SK-N-DZ (cell line): ENCODE data around the gene ENPP6.
"Not testable (repeated sequence)": the region's sequence is repeated elsewhere in the genome, so short reads cannot be mapped to it uniquely, and the experiment has no call there.

Experiments used
- DNase-seq: peaks from one replicate; pipeline ENCODE4 v3.0.0-alpha.2; 2015; ENCODE audit warnings: low spot score

ENPP6 gene

DNA sequence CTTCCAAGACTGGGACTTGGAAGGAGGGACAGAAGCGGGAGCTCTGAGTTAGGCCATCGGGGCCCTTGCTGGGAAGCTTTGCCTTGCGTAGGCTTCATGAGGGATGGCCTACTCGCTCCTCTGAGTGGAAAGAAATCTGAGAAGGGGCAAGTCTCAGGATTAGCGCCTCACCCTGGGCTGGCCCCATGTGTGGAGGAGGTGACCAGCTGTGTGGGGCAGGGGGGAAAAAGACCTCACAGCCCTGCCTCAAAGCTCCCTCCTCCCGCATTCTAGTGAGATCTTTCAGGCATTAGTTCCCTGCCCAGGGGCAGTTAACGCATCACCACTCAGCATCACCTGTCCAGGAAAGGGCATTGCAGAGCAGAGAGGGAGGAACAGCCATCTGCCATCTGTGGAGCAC, 156.1 kb downstream of the ENPP6 start:
- DNase-seq, result no peak

DNA sequence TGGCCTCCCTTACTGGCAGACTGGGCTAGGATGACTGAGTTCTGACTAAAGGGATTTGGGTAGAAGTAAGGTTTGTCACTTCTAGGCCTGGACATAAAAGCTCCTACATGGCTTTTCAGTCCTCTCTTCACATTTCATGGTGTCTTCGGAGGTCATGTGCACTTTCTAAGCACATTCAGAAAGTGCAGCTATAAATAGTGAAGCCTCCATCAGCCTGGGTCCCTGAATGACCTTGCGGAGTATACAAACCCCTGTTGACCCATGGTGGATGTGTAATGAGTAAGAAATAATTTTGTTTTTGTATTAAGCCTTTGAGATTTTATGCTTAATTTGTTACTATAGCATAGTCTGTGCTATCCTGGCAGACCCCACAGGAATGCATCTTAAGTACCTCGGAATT, 158.6 kb downstream of the ENPP6 start:
- no peak for DNase-seq

DNA sequence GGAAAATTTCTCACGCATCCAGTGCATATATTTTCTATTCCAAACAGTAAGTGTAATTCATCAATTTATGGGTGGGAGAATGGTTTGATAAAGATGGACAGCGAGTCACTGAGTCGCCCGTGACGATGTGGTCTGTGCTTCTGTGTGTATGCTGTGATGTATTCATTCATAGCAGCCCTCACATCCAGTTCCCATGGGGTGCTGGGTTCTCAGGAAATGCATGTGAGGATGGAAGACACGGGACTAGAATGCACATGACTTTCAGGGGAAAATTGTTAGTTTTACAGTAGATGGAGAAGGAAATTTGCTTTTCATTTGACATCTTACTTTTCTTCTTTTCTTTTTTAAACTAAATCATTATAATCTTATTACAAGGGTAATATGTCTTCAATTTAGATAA, 159.6 kb downstream of the ENPP6 start:
- DNase-seq, result no peak

DNA sequence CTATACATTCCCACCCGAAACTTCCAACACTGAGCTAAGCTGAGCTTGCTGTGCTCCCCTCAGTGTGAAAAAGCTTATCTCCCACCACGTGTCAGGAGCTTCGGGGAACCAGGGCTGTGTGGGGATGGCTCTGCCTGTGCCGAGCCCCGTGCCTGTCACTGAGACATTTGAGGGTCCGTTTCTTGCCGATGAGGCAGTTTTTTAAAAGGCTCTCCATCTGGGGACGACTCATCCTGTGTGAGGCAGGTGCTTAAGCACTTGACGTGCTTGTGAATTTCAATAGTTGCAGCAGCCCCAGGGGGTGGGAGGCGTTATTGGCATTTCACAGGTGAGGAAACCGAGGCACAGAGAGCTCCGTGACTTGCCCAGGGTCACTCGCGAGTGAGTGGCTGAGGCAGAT, 160.8 kb downstream of the ENPP6 start:
- no peak for DNase-seq

DNA sequence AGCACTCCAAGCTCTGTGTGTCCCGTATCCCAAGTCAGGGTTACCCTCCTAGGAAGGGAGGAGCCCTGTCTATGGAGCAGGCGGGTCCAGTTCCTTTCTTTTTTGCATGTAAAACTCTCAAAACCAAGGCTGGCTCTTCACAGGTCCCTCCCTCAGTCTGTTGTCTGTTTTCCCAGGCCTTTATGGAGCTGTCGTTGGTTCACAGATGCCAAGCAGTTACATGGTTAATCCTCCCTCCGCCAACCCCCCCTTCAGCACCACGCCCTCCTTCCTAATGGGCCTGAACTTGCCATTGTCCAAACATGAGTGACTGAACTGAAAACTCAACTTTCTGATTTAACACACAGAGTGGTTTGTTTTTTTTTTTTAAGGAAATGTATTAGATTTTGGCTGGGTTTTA, 164.2 kb downstream of the ENPP6 start:
- DNase-seq, result no peak

DNA sequence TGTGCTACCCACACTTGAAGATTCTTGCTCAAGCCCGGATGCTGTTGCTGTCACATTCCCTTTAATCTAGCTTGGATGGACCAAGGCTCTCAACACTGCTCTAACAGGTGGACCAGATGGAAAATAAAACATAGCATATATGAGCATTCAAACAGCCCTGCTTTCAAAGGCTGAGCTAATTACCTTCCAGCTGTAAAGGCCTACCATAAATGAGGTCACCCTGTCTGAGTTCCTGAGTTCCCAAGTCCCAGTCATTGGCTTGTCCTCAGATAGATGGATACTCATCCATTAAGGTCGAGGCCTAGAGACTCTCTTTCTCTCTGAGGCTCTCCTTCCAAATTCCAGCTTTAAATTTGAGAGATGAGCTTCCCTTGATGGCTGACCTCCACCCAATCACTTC, 165.1 kb downstream of the ENPP6 start:
- DNase-seq, result no peak

DNA sequence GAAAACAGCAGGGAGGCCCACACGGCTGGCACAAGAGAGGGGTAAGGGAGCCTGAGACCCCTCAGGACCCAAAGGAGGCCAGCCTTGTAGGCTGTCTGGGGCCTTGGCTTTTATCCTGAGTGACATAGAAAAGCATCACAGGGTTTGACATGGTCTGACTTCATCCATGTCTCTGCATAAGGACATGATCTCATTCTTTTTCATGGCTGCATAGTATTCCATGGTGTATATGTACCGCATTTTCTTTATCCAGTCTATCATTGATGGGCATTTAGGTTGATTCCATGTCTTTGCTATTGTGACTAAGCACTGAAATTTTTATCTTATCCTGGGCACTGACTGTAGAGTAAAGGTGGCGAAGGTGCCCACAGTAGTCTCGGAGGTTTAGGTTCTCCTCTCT, 166.4 kb downstream of the ENPP6 start:
- DNase-seq, result not testable (repeated sequence)

DNA sequence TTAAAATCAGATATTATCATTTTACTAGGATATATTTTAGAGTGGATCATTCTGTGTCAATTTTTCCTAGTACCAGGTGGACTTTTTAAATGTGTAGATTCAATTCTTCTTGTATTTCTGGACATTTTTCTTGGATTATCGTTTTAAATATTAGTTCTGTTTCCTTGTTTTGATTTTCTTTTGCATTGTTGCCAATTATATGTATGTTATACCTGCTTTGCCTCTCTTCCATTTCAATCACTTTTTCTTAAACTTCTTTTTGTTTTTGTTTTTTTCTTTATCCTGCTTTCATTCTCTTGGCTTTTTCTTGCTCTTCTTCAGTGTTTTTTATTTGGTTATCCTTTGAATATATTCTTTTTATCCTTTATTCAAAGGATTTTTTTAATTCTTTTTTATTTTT, 171.5 kb downstream of the ENPP6 start:
- no peak for DNase-seq

DNA sequence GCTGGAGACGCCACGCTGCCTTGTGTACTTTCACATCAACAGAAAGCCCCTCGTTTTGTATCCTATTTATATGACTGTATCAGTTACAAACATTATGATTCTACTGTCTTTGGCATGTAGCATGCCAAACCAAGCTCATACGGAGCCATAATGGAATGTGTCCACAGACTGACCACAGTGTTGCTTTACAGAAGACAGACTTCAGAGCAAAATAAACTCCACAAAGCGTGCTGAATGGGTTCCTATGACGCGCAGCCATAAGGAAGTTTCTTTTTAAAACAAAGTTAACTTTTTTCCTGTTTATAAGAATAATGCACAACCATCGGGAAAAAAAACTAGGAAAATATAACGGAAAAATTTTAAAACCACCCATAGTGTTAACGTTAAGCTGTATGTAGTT, 176.5 kb downstream of the ENPP6 start:
- no peak for DNase-seq

DNA sequence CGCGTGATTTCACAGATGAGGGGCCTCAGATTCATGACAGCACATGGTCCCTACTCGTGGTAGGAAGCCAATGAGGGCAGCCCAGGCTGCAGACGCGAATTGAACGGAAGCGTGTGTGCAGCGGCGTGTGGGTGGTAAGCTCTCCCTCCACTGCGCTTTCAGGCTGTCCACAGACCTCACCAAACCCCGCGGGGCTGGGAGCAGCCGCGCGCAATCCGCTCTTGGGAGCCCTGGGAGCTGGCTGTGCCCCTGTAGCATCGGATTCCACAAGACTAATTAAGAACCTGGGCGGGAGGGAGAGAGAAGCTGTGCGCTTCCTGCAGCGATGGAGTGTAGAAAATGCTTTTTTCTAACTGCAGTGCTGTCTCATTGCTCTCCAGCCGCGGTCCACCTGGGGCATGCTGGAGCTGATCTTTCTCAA, 177.7 kb downstream of the ENPP6 start:
- DNase-seq, result no peak
